MM.1S (cell line): ENCODE results near the gene MUCL3.
"Not testable (repeated sequence)": the region's sequence is repeated elsewhere in the genome, so short reads cannot be mapped to it uniquely, and the experiment has no call there.

Experiments
- DNase-seq: peaks from one replicate; pipeline ENCODE4 v3.0.0-alpha.2; 2015
- H2AFZ ChIP-seq: fragments of 300-600 bp; sonication (generic); 2 replicates; pipeline ENCODE4 v1.6.0; 2016; ENCODE audit warnings: antibody characterized with exemption, low read length
- H3F3A ChIP-seq: fragments of 300-600 bp; sonication (generic); 2 replicates; pipeline ENCODE4 v1.6.1; 2016; ENCODE audit warnings: mild to moderate bottlenecking, antibody characterized with exemption, low read length, moderate library complexity, mixed read lengths; ENCODE audit not compliant: insufficient read depth
- H3K27ac ChIP-seq: fragments of 300-600 bp; sonication (generic); 2 replicates; pipeline ENCODE4 v1.5.1; 2016; ENCODE audit warnings: mild to moderate bottlenecking, low read length
- H3K27me3 ChIP-seq: fragments of 300-600 bp; sonication (generic); replicated peaks from 2 replicates; pipeline ENCODE4 v1.6.0; 2016; ENCODE audit warnings: low read length; ENCODE audit not compliant: insufficient read depth
- H3K36me3 ChIP-seq: fragments of 300-600 bp; sonication (generic); replicated peaks from 2 replicates; pipeline ENCODE4 v1.6.1; 2016; ENCODE audit warnings: mild to moderate bottlenecking, low read length, mixed read lengths; ENCODE audit not compliant: insufficient read depth
- H3K4me1 ChIP-seq: fragments of 300-600 bp; sonication (generic); 2 replicates; pipeline ENCODE4 v1.6.1; 2016; ENCODE audit warnings: low read length, mixed read lengths
- H3K4me2 ChIP-seq: fragments of 300-600 bp; sonication (generic); 2 replicates; pipeline ENCODE4 v1.6.0; 2016; ENCODE audit warnings: low read depth, low read length
- H3K4me3 ChIP-seq: fragments of 300-600 bp; sonication (generic); 2 replicates; pipeline ENCODE4 v1.5.1; 2016; ENCODE audit warnings: low read length, mixed read lengths
- H3K79me2 ChIP-seq: fragments of 300-600 bp; sonication (generic); 2 replicates; pipeline ENCODE4 v1.6.1; 2016; ENCODE audit warnings: mixed run types, low read length, mixed read lengths
- H3K9ac ChIP-seq: fragments of 300-600 bp; sonication (generic); 2 replicates; pipeline ENCODE4 v1.6.1; 2016; ENCODE audit warnings: low read length, mixed read lengths
- H3K9me2 ChIP-seq: fragments of 300-600 bp; sonication (generic); replicated peaks from 2 replicates; pipeline ENCODE4 v1.6.1; 2016; ENCODE audit warnings: mild to moderate bottlenecking, low read length, mixed read lengths; ENCODE audit not compliant: insufficient read depth
- H3K9me3 ChIP-seq: fragments of 300-600 bp; sonication (generic); replicated peaks from 2 replicates; pipeline ENCODE4 v1.6.1; 2016; ENCODE audit warnings: mild to moderate bottlenecking, low read length, mixed read lengths; ENCODE audit not compliant: insufficient read depth
- H4K20me1 ChIP-seq: fragments of 300-600 bp; sonication (generic); 2 replicates; pipeline ENCODE4 v1.6.1; 2016; ENCODE audit warnings: mild to moderate bottlenecking, low read length, moderate library complexity, mixed read lengths; ENCODE audit not compliant: insufficient read depth
- CTCF ChIP-seq: fragments of 300-600 bp; sonication (generic); IDR thresholded peaks from 2 replicates; pipeline ENCODE4 v1.5.1; 2016; ENCODE audit warnings: antibody characterized with exemption, low read length, mixed read lengths
- EZH2 ChIP-seq: fragments of 300-600 bp; sonication (generic); optimal IDR thresholded peaks from 2 replicates; pipeline ENCODE3; 2017; ENCODE audit warnings: low read depth, mild to moderate bottlenecking, antibody characterized with exemption, low read length, mixed read lengths
- EZH2phosphoT487 ChIP-seq: fragments of 300-600 bp; sonication (generic); IDR thresholded peaks from 2 replicates; pipeline ENCODE4 v1.6.1; 2018; ENCODE audit warnings: antibody characterized with exemption, low read length

The MUCL3 gene

DNA sequence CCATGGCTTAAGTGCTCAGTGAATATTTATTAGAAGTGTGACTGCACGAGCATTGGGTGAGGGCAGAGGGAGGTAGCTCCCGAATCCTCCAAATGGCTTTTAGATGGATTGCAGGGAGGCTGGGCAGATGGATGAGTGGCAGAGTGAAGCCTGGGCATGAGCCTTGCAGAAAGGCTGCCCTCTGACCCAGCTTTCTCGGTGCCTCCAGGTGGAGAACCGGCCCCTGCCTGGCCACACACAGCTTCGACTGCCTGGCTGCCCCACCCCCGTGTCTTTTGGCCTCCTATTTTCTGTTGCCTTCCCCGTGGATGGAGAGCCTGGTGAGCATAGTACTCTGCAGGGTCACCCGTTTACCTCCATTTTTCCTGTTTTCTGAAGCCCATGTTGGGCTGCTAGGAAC is 23.3 kb upstream of the MUCL3 start:
- H3K36me3 ChIP-seq, result no peaks in the 10 kb centered on the region
- peaks cover 8% of the 10 kb centered on the region; the same call in 1 of the 2 replicates for H3K4me1 ChIP-seq
- H3K9me2 ChIP-seq, result no peaks in the 10 kb centered on the region
- TF ChIP-seq CTCF (no peak), EZH2phosphoT487 (no peak), EZH2 (no peak)
- H3F3A ChIP-seq, result no peaks in the 10 kb centered on the region; the same call in 1 of the 2 replicates
- no peak for DNase-seq
- no peak overlapping the region for H3K4me2 ChIP-seq
- no peaks in the 10 kb centered on the region for H3K79me2 ChIP-seq
- H3K4me3 ChIP-seq, result no peak overlapping the region
- H3K9ac ChIP-seq, result no peak overlapping the region
- no peaks in the 10 kb centered on the region for H3K9me3 ChIP-seq
- H2AFZ ChIP-seq, result no peak overlapping the region
- H4K20me1 ChIP-seq, result no peaks in the 10 kb centered on the region
- no peak overlapping the region for H3K27ac ChIP-seq
- no peaks in the 10 kb centered on the region for H3K27me3 ChIP-seq

DNA sequence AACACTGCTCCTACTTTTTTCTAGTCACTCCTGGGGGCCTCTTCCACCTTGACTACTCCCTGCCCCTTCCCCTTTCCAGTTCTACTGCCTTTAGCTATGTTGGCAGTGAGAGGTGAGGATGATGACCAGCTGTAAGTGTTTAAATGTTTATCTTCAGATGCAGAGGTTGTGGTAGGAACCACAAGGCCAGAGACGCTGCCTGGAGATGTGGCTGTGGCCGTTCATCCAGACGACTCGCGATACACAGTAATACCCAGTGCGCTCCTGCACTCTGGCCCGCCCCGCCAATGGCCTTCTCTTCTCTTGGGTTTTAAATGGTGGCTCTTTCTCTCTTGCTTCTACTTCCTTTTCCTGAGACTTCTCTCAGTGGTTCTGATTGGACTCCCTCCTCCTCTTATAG is 22.1 kb upstream of the MUCL3 start:
- Histone ChIP-seq H3K9me3 (no peaks in the 10 kb centered on the region), H3K27me3 (no peaks in the 10 kb centered on the region), H3K4me2 (no peak overlapping the region), H3K36me3 (no peaks in the 10 kb centered on the region), H3K4me3 (no peak overlapping the region), H3F3A (no peaks in the 10 kb centered on the region; the same call in 1 of the 2 replicates), H3K79me2 (no peaks in the 10 kb centered on the region), H3K9me2 (no peaks in the 10 kb centered on the region), H3K27ac (no peak overlapping the region), H3K9ac (no peak overlapping the region), H4K20me1 (no peaks in the 10 kb centered on the region), H2AFZ (no peak overlapping the region), H3K4me1 (peaks cover 8% of the 10 kb centered on the region; the same call in 1 of the 2 replicates)
- DNase-seq, result no peak
- no peak for TF ChIP-seq CTCF
- TF ChIP-seq EZH2phosphoT487, result no peak
- TF ChIP-seq EZH2, result no peak

DNA sequence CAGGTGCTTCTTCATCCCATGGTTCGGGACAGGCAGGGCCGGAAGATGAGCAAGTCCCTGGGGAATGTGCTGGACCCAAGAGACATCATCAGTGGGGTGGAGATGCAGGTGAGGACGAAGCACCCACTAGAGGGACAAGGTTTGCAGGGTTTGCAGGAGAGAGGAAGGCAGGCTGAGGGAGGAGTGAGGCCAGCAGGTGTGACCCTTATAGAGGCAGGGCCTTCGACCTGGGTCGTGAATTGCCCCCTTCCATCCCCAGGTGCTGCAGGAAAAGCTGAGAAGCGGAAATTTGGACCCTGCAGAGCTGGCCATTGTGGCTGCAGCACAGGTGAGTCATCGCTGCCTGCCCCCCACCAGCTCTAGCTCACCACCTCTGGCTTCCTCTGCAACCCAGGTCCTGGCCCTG is 18.3 kb upstream of the MUCL3 start:
- Histone ChIP-seq H2AFZ (no peak overlapping the region), H3K9me3 (no peaks in the 10 kb centered on the region), H3K4me3 (no peak overlapping the region), H4K20me1 (no peaks in the 10 kb centered on the region), H3K9me2 (no peaks in the 10 kb centered on the region), H3K4me2 (no peak overlapping the region), H3K4me1 (no peaks in the 10 kb centered on the region), H3K79me2 (no peaks in the 10 kb centered on the region), H3K27me3 (no peaks in the 10 kb centered on the region), H3K36me3 (no peaks in the 10 kb centered on the region), H3K27ac (no peak overlapping the region), H3K9ac (no peak overlapping the region), H3F3A (no peaks in the 10 kb centered on the region)
- no peak for DNase-seq
- no peak for TF ChIP-seq EZH2phosphoT487
- TF ChIP-seq CTCF, result no peak
- no peak for TF ChIP-seq EZH2

GRCh38 chr6:30924040-30924627 is 16.6 kb upstream of the MUCL3 start:
- not testable (repeated sequence) for H3K79me2 ChIP-seq, DNase-seq, H3F3A ChIP-seq, H3K27ac ChIP-seq, H4K20me1 ChIP-seq, H3K4me1 ChIP-seq, H3K4me2 ChIP-seq, H3K9me2 ChIP-seq, H3K4me3 ChIP-seq, H3K9ac ChIP-seq, H3K27me3 ChIP-seq, H3K36me3 ChIP-seq, H3K9me3 ChIP-seq, H2AFZ ChIP-seq
